GM21737 (cell line): ENCODE data around the gene ZCCHC14.
"Not testable (repeated sequence)": the region's sequence is repeated elsewhere in the genome, so short reads cannot be mapped to it uniquely, and the experiment has no call there.

Source experiments
- ATAC-seq: cut with Tn5 transposase; IDR thresholded peaks from one replicate; pipeline ENCODE4 v1.9.1; 2021; ENCODE audit warnings: mild to moderate bottlenecking, moderate library complexity; ENCODE audit not compliant: unreplicated experiment

ZCCHC14 gene

DNA sequence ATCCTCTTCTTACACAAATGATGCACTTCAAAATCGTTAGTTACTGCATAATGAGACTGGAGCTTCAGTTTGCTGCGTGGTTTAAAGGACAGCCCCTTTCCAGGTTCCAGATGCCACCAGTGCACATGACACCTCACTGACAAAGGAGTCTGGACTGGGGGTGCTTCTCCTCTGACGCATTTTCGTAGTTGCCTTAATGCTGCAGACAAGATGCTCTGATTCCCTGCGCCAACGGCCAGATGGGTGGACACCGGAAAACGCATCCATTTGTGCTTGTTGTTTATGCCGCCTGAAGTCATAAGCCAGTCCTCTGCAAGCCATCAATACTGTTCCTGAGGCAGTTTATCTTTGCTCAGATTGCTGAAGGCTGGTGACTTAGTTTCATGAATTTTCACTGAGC is 125.3 kb downstream of the ZCCHC14 start:
- no peak for ATAC-seq

DNA sequence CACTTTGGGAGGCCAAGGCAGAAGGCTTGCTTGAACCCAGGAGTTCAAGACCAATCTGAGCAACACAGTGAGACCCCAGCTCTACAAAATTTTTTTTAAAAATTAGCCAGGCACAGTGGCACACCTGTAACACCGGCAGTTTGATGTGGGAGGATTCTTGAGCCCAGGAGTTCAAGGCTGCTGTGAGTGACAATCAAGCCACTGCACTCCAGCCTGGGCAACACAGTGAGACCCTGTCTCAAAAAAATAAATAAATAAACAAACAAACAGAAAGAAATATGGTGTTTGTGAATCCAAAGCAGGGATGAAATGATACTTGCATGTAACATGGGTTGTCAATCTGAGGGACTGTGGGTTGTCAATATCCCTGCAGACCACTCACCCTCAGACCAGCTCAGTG is 125.9 kb downstream of the ZCCHC14 start:
- ATAC-seq: no peak

DNA sequence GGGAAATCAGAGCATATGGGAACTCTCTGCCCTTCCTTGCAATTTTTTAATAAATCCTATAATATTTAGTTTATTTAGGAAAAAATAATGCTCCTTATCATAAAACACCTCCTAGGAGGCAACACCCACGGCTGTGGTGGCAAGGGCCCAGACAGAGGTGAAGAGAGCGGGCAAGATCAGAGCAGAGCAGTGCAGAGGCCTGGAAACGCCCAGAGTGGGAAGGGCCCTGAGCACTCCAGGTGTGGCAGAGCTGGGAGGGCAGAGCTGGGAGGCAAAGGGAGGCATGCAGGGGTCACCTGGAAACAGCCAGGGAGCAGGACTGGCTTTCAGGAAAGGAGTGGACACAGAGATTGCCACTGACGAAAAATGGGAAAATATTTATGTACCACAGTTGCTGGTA is 126.5 kb downstream of the ZCCHC14 start:
- no peak for ATAC-seq

DNA sequence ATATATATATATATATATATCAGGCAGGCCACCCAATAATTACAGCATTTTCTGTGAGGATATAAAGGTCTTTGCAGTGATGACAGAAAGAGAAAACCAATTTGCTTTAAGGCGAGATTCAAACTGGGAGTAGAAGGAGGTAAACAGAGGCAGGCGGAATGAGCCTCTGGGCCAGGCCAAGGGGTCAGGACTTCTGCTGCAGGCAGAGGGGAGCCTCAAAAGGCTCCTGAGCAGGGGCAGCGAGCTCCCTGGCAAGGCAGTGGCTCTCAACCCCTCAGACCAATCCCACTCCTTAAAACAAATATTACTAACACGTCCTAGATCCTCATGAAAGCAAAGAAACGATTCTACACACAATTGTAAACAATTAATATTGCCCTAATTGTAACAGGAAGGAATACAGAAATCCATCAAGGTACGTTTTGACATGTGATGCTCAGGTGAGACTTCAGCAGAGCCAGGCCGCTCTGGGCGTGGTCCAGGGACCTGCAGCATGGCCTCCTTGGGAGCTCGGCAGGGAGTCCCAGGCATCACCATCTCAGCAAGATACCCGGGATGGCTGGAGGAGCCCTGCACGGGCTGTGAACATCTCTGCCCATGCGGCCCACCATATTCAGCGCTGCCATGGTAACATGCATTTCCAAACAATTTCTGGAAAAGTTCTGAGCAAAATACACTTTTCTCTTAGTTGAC is 127.7 kb downstream of the ZCCHC14 start:
- ATAC-seq: no peak

DNA sequence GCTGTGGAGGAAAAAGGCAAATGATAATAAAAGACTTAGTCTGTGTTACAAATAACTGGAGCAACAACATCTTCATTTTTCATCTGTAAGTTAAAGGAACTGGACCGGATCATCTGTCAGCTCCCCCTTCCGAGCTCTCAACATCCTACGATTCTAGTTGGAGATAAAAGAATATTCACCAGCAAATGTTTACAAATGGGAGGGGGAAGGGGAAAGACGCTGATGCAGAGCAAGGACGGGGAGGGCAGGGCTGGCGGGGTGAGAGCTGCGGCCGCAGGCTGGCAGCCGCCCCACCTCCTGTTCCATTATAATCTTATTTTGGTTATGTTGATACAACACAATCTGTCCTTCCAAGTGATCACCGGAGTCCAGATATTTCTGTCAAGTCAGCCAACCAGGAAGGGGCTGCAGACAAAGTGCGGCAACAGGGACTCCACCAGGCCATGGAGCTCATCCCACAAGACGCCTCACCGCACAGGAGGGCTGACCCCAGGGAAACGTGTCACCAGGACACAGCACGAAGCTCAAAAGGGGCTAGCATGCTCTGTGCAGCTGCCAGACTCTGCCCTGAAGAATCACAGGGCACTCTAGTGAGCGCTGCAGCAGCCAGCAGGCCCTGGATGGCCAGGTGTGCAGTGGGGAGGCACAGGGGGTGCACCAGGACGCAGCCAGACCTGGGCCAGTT is 128.9 kb downstream of the ZCCHC14 start:
- no peak for ATAC-seq

DNA sequence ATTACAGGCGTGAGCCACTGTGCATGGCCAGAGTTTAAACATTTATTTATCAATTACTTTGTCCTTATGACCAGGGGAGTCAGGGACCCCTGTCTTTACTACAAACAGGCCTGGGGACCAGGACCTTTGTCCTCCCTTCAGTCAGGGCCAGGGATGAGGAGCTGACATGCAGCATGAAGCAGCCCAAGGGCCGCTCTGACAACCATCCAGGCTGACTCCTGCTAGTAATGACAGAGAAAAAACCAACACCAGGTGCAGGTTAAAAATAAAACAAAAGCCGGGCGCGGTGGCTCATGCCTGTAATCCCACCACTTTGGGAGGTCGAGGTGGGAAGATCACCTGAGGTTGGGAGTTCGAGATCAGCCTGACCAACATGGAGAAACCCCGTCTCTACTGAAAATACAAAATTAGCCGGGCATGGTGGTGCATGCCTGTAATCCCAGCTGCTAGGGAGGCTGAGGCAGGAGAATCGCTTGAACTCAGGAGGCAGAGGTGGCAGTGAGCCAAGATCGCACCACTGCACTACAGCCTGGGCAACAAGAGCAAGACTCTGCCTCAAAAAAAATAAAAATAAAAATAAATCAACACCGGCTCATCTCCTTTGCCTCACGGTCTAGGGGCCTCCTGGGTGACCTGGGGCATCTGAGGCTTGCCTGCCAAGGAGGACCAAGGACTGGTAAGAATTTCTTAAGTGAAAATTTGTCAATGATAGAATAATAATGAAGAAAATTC is 129.8 kb downstream of the ZCCHC14 start:
- ATAC-seq: not testable (repeated sequence)

DNA sequence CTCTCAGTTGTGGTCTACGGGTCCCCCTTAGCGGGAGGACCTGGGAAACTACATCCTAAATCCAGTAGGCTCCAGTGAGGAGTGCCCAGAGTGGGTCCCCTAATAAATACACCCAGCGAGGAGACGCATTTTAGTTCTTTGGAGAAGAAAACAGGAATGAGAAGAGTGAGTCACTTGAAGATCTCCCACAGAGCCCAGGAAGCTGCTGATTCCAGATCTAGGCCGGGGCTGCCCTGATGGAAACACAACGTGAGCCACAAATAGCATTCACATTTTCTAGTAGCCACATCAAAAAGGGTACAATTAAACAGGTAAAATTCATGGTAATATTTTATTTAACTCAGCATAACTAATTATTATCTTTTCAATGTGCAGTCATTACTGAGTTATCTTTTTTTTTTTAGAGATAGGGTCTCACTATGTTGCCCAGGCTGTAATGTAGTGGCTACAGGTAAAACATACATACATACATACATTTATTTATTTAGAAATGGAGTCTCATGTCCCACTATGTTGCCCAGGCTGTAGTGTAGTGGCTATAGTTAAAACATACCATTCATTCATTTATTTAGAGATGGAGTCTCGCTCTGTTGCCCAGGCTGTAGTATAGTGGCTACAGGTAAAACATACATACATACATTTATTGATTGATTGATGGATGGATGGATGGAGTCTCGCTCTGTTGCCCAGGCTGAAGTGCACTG is 130.8 kb downstream of the ZCCHC14 start:
- ATAC-seq: no peak

DNA sequence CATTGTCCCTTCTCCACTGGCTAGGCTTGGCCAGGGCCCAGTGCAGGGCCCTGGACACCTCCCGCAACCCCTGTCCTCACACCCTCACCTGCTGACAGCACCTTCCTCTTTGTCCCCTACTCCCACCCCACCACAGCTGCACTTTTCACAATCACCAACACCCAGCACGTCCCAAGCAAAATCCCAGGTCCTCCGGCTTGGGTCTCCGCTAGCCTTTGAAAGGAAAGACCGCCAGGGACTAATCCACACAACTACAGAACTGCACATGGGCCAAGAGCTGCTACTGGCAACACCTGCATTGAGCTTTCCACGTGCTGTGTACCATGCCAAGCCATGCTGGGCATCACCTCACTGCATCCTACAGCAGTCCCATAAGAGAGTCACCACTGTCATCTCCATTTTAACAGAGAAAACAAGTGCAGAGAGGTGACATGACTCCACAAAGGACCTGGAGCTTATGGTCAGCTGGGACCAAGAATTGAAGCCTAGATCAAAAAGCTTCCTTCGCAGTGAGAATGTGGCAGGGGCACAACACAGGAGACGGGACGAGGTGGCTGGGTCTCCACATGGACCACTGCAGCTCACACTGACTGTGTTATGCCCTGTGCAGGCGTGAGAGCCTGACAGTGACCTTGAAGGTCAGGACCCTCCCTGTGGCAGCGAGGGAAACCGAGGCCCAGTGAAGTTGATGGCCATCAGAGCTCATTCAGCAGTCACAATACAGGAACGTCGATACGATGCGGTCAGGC is 131.8 kb downstream of the ZCCHC14 start:
- ATAC-seq: no peak

DNA sequence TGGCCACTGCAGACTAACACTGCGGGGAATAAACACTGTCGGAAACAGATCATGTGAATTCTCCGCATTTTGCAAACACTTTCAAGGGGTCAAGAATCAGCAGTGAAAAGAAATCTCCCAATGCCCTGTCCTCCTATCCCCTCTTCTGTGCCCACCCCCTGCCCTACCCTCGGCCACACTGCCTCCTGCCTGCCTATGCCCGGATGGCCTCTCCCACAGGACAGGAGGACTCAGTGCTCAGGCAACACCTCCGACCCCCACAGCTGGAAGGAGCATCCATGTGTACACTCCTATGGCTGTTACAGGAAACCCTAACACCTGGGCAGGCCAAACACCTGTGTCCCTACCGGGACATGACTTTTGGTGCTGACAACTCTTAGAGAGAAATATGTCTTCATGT is 133.7 kb downstream of the ZCCHC14 start:
- no peak for ATAC-seq

DNA sequence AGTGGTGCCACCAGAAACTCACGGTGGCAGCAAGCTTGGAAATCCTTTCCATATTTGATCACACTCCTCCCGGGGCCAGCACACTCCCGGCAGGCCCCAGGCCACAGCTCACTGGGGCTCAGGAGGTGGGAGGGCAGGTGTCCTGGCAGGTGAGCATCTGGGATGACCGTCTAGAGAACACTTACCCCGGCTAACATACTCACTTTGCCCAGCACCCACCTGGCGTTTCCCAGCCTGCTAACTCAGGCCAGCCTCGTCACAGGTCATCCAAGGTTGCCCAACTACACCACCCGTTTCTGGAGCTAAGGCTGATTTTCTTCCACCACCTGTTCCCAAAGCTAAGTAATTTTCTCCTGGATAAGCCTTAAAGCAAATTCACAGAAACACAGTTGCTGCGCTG is 134.1 kb downstream of the ZCCHC14 start:
- no peak for ATAC-seq

DNA sequence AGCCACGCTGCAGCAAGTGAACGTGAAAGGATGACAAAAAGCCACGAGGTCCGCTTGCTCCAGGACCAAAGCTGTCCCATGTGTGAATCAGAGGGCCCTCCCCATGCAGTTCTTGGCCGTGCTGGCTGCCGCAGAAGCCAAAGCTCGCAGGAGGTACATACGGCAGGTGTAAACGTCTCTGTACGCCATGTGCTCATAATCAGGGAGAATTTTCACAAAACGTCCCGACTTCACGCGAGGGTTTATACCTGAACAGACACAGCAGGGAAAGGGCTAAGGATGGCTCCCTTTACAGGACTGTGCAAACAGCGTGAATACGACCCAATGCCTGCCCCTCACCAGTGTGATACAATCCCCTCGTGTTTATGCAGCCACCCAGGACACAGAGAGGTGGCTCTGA is 134.6 kb downstream of the ZCCHC14 start:
- no peak for ATAC-seq

DNA sequence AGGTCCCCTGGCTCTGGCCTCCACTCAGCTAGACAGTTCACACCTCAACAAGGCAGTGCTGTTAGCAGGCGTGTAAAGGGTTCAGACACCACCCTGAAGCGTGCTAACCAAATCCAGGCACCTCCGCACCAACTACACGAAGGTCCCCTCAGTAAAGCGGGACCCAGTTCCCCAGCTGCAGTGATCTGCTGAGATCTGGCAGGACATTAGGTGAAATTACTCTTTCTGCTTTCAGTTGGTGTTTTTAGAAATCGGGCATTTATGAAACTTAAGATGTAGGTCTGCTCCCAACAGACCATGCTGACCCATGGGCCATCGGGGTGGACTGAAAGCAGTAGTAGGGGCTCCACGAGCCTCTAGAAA is 136.4 kb downstream of the ZCCHC14 start:
- no peak for ATAC-seq
